ENCODE measurements around the gene SNAPC4. TPM values are rescaled to one million over a fixed set of nuclear protein-coding genes. Genes with fewer than 3 reads are reported as not detected.

SNAPC4 gene
- polyA plus RNA-seq, 2 of the 4 experiments (the other 2 are of a cell fraction) = 2.7 to 10.3 TPM

- peak; percentile 78; the same call in 2 of the 3 replicates for TF ChIP-seq BCL3 (IDR thresholded peaks at IDR 0.05)
- no peak for TF ChIP-seq RCOR1 (IDR thresholded peaks at IDR 0.05; ENCODE audit: low read depth, low read length)
- TF ChIP-seq EP300 (IDR thresholded peaks at IDR 0.05) = no peak
- TF ChIP-seq PBX3 (IDR thresholded peaks at IDR 0.05) = no peak
- no peak for TF ChIP-seq ATOH8 (CRISPR knock-in tag; IDR thresholded peaks at IDR 0.05; ENCODE audit: low read depth)
- peak; percentile 92 for TF ChIP-seq POLR2A (IDR thresholded peaks at IDR 0.05; ENCODE audit: low read length)
- TF ChIP-seq SREBF2 (IDR thresholded peaks at IDR 0.05) = no peak
- TF ChIP-seq CHD2 (IDR thresholded peaks at IDR 0.05; ENCODE audit: low read length, partially characterized antibody) = no peak
- no peak for TF ChIP-seq CHD4 (IDR thresholded peaks at IDR 0.05; ENCODE audit: borderline replicate concordance)
- no peak for TF ChIP-seq POLR2AphosphoS2 (conservative IDR thresholded peaks at IDR 0.05; ENCODE audit: low read length)
- peak; percentile 54 to 80; a peak in 4 of 5 replicates for TF ChIP-seq RAD21 (conservative IDR thresholded peaks at IDR 0.05 in 1 of 2, IDR thresholded peaks at IDR 0.05 in 1 of 2)
- no peak for TF ChIP-seq FOSL2 (IDR thresholded peaks at IDR 0.05)
- no peak for TF ChIP-seq FOSL2 (CRISPR knock-in tag; IDR thresholded peaks at IDR 0.05)
- TF ChIP-seq SMC3 (IDR thresholded peaks at IDR 0.05) = peak; percentile 78
- TF ChIP-seq CBX8 (IDR thresholded peaks at IDR 0.05) = no peak
- no peak for TF ChIP-seq HDAC2 (IDR thresholded peaks at IDR 0.05)
- TF ChIP-seq ELK1 (IDR thresholded peaks at IDR 0.05; ENCODE audit: low read depth, low read length) = 0 out of 2 replicates have a peak, but pooled peaks have one; percentile 21
- peak; percentile 30; the same call in 1 of the 2 replicates for TF ChIP-seq E2F6 (IDR thresholded peaks at IDR 0.05; ENCODE audit: borderline replicate concordance, low read depth)
- TF ChIP-seq HOXB13 (CRISPR knock-in tag; IDR thresholded peaks at IDR 0.05; ENCODE audit: low read depth) = no peak
- no peak for TF ChIP-seq EHMT2 (IDR thresholded peaks at IDR 0.05; ENCODE audit: low read depth)
- TF ChIP-seq TFCP2L1 (CRISPR knock-in tag; IDR thresholded peaks at IDR 0.05) = 0 out of 2 replicates have a peak, but pooled peaks have one; percentile 30
- no peak for TF ChIP-seq ZFP36 (IDR thresholded peaks at IDR 0.05; ENCODE audit: borderline replicate concordance, partially characterized antibody)
- no peak for TF ChIP-seq EHF (CRISPR knock-in tag; IDR thresholded peaks at IDR 0.05)
- TF ChIP-seq ZSCAN20 (CRISPR knock-in tag; IDR thresholded peaks at IDR 0.05) = no peak
- TF ChIP-seq KDM1A (IDR thresholded peaks at IDR 0.05; ENCODE audit: low read depth) = no peak
- TF ChIP-seq NR3C1 (IDR thresholded peaks at IDR 0.05) = no peak
- TF ChIP-seq CEBPB (IDR thresholded peaks at IDR 0.05) = no peak
Observed at GRCh38 chr9:136400038-136400834, at the start of gene SNAPC4 (continued).

Data from A549 (cell line).